Vagina (tissue), 2 donors: ENCODE measurements around the gene TRIO.

ENCODE experiments used
- CTCF ChIP-seq, 3 experiments: fragments of 450-650 bp in 2 of 3; fragments of 200-600 bp in 1 of 3; sonication (generic) in 1 of 3; IDR thresholded peaks; one replicate each; pipeline ENCODE4 v1.5.1; 2017 to 2019; ENCODE audit warnings: antibody characterized with exemption in 3 of 3, mild to moderate bottlenecking in 2 of 3, moderate library complexity in 2 of 3
- POLR2A ChIP-seq, 2 donors: fragments of 450-650 bp; IDR thresholded peaks; one replicate each; pipeline ENCODE4 v1.6.1; 2017; ENCODE audit warnings: antibody characterized with exemption in 2 of 2, mild to moderate bottlenecking in 2 of 2, moderate library complexity in 2 of 2

GRCh38 chr5:14143546-14143840 is 351 bp downstream of the TRIO start:
- TF ChIP-seq CTCF (IDR thresholded peaks at IDR 0.05) (no peak), POLR2A (IDR thresholded peaks at IDR 0.05) (no peak)
